Kidney epithelial cell (primary cell): Measurements from ENCODE around the gene IL4I1. TPM values are rescaled to one million over a fixed set of nuclear protein-coding genes. Genes with fewer than 3 reads are reported as not detected.

Experiments
- DNase-seq: peaks from one replicate; pipeline ENCODE4 v3.0.0-alpha.2; 2010; ENCODE audit warnings: low read depth
- H3K27me3 ChIP-seq: 2 replicates; pipeline ENCODE4 v1.6.0; 2011; ENCODE audit warnings: low read length; ENCODE audit not compliant: control insufficient read depth, insufficient read depth
- H3K36me3 ChIP-seq: 2 replicates; pipeline ENCODE4 v1.5.1; 2011; ENCODE audit warnings: low read length; ENCODE audit not compliant: control insufficient read depth, insufficient read depth
- H3K4me3 ChIP-seq: 2 replicates; pipeline ENCODE4 v1.5.1; 2011; ENCODE audit warnings: low read depth, mild to moderate bottlenecking, control low read depth, low read length
- CTCF ChIP-seq: IDR thresholded peaks from 2 replicates; pipeline ENCODE4 v1.5.1; 2011; ENCODE audit warnings: mild to moderate bottlenecking, moderate library complexity, low read length, control low read depth, inconsistent platforms; ENCODE audit not compliant: insufficient read depth, poor library complexity, severe bottlenecking
- total RNA-seq: library from RNA; depleted of rRNA; stranded (reverse); fragments of >200 nt; gene quantifications from 2 replicates; pipeline ENCODE4 v1.2.3, GENCODE V29; 2015

IL4I1 gene
- total RNA-seq, 1 donor from 2014 or later = 8.2 TPM

DNA sequence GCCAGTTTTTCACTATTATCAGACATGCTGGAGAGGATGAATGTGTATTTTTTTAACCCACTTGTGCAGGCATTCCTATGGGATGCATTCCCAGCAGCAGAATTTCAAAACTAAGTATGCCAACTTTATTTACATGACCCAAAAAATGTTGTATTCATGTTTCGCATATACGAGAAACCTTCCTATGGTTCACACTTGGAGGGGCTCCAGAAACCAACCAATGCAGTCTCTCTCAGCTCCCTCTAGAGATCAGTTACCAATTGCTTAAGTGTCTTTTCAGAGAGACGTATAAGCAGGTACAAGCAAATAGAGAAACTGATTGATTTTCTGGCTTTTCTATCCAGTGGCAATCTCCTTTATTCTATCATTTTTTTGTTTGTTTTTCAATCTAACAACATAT is 51.3 kb downstream of the IL4I1 start:
- H3K4me3 ChIP-seq = no peak overlapping the region
- H3K36me3 ChIP-seq = no peaks in the 10 kb centered on the region
- no peak for DNase-seq
- H3K27me3 ChIP-seq = no peaks in the 10 kb centered on the region
- TF ChIP-seq CTCF = no peak

GRCh38 chr19:49844138-49845095 is 52.3 kb downstream of the IL4I1 start:
- no peaks in the 10 kb centered on the region for H3K36me3 ChIP-seq
- no peak for TF ChIP-seq CTCF
- H3K27me3 ChIP-seq = no peaks in the 10 kb centered on the region
- DNase-seq = no peak
- H3K4me3 ChIP-seq = no peak overlapping the region

DNA sequence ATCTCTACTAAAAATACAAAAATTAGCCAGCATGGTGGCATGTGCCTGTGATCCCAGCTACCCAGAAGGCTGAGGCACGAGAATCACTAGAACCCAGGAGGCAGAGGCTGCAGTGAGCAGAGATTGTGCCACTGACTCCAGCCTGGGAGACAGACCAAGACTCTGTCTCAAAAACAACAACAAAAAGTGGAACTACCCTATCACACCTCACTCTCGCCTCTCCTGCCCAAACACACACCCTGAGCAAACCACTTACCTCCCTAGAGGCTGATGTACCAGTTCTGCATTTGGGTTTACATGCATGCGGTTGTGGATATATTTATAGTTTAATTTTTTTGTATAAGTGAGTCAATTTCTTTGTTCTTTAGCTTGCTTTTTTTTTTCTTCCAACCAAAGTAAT is 53.4 kb downstream of the IL4I1 start:
- no peaks in the 10 kb centered on the region for H3K27me3 ChIP-seq
- no peak overlapping the region for H3K4me3 ChIP-seq
- no peak for TF ChIP-seq CTCF
- no peaks in the 10 kb centered on the region for H3K36me3 ChIP-seq
- no peak for DNase-seq

DNA sequence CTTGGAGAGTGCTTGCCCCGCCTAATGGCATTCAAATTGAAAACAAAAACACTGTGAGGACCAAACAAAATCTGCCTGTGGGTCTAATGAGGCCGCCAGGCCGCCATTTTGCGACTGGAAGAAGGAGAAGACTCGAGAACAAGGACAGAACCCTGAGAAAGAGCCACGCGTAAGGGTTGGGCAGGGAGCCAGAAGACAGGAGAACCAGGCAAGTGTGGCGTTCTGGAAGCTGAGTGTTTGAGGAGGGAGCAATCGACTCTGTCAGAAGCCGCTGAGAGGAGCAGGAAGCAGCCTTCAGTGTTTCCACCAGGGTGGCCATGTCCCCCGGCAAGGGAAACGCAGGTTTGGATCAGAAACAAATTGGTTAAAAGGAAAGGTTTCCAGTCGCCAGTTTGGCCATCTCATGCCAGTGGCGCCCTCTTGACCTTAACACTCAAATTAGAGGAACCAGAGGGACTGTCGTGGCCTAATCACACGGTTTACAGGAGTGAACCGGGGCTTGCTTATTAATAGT is 55.9 kb downstream of the IL4I1 start:
- no peak for TF ChIP-seq CTCF
- H3K36me3 ChIP-seq = no peaks in the 10 kb centered on the region
- no peaks in the 10 kb centered on the region for H3K27me3 ChIP-seq
- no peak overlapping the region for H3K4me3 ChIP-seq
- no peak for DNase-seq

DNA sequence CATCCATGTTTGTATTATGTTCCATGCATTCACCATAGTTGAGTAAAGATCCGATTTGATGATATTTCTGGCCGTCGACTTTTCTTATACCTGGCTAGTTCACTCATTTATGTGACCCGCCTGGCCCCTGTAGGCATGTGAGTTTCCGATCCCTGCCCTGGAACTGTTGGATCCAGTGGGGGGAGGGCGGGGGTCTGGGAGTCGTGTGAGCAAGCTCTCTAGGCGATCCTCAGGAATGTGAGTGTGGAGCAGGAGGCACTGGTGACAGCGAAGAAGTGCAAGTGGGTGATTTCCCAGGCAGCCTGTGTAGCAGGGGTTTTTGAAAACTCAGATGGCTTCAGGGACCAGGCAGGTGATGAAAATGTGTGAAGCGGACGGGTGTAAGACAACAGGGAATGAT is 56.4 kb downstream of the IL4I1 start:
- H3K36me3 ChIP-seq = no peaks in the 10 kb centered on the region
- no peaks in the 10 kb centered on the region for H3K27me3 ChIP-seq
- no peak for DNase-seq
- TF ChIP-seq CTCF = no peak
- H3K4me3 ChIP-seq = no peak overlapping the region
